HG02840 (cell line): ENCODE results near the gene PRKRA.
"Not testable (repeated sequence)": the region's sequence is repeated elsewhere in the genome, so short reads cannot be mapped to it uniquely, and the experiment has no call there.

ENCODE experiments used
- ATAC-seq: cut with Tn5 transposase; IDR thresholded peaks from one replicate; pipeline ENCODE4 v1.9.1; 2021; ENCODE audit warnings: mild to moderate bottlenecking, moderate library complexity, moderate number of reproducible peaks; ENCODE audit not compliant: unreplicated experiment, low FRiP score

Gene PRKRA

GRCh38 chr2:178415979-178416378 lies 35.0 kb downstream of the PRKRA start:
- no peak for ATAC-seq

GRCh38 chr2:178414266-178415247 lies 36.4 kb downstream of the PRKRA start:
- ATAC-seq, result peak; percentile 86

- peak; percentile 67 for ATAC-seq
Measured at GRCh38 chr2:178413472-178414265, 37.3 kb downstream of the PRKRA start.

DNA sequence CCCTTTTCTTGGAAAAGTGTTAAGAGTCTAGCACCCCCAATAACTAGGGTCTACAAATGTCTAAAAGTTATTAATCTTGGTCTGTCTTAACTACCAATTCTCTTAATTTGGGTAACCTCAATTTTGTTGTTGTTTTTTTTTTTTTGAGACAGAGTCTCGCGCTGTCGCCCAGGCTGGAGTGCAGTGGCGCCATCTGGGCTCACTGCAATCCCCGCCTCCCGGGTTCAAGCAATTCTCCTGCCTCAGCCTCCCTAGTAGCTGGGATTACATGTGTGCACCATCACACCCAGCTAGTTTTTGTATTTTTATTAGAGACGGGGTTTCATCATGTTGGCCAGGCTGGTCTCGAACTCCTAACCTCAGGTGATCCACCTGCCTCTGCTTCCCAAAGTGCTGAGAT lies 38.5 kb downstream of the PRKRA start:
- not testable (repeated sequence) for ATAC-seq

GRCh38 chr2:178412047-178412446 lies 38.9 kb downstream of the PRKRA start:
- no peak for ATAC-seq

GRCh38 chr2:178409261-178409660 lies 41.7 kb downstream of the PRKRA start:
- no peak for ATAC-seq

DNA sequence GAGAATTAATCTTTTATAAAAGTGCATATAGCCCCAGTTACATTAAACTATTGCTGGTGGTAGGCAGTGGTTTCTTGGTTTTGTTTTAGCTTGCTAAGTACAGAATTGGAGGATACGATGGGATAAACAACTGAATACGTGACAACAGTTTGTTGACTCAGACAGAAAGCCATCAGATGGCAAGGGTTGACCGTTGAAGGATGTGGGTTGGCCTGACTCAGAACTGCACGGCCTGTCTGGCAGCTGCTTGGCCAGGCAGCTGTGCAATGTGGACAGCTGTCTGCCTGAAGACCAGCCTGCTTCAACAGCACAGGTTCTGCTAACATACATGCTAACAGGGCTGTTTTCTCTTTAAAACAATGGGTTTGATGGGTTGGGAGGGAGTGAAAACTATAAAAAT lies 46.6 kb downstream of the PRKRA start:
- ATAC-seq, result peak; percentile 99

DNA sequence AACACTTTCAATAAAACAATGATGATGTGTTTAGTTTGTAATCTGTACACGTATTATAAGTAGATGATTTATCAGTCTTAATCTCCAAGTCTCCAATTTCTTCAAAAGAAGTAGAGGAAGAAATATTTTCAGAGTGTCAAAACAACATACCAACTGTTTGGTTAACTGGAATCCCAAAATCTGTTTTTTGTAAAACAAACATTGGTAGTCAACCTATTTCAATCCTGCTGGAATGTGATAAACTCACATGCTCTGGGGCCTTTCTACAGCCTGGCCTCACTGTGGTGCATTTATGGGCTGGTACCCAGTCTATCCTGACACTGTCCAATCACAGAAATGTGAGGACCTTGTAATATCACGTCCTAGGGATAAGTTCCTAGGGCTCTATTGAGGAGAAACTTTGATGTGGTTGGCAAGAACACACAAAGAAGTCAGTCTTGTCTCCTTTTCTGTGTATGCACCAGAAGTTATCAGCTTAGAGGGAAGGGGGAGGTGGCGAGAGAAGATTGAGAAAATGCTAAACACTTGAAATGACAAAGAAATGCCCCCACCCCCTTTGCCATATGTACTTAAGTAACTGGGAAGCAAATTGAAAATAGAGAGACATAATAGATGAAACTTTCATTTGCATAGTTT lies 47.2 kb downstream of the PRKRA start:
- ATAC-seq, result peak; percentile 39

- ATAC-seq, result no peak
Measured at GRCh38 chr2:178401994-178402437, 49.0 kb downstream of the PRKRA start.

- peak; percentile 74 for ATAC-seq
Measured at GRCh38 chr2:178397002-178397605, 53.9 kb downstream of the PRKRA start.

DNA sequence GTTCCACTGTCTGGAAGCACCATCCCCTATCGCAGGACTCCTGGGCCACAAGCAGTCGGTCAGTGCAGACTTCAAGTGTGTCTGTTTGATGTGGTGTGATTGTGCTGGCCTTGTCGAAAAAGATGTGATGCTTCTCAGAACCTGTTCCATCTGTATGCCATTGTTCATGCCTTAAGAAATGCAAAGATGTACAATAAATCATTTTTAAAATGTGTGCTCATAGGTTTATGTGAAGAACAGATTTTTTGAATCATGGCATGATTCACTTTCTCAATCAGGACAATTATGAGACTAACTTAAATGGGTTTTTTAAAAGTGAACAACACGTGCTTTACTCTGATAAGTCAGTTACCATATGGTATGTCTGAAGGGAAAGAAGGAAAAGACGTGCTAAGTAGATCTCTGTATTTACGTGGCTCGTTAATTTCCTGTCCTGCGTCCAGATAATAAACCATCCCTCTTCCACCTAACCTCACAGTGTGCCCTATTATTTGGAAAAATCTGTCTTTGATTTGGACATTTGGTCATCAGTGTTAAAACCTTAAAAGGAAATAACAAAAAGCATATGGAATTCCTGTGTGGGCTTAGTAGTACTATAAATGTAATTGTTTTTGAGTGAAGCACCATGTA lies 54.9 kb downstream of the PRKRA start:
- ATAC-seq, result no peak

- no peak for ATAC-seq
Measured at GRCh38 chr2:178395295-178395694, 55.7 kb downstream of the PRKRA start.

GRCh38 chr2:178394859-178395258 lies 56.1 kb downstream of the PRKRA start:
- ATAC-seq, result no peak

- ATAC-seq, result no peak
Measured at GRCh38 chr2:178392215-178392614, 58.8 kb downstream of the PRKRA start.

DNA sequence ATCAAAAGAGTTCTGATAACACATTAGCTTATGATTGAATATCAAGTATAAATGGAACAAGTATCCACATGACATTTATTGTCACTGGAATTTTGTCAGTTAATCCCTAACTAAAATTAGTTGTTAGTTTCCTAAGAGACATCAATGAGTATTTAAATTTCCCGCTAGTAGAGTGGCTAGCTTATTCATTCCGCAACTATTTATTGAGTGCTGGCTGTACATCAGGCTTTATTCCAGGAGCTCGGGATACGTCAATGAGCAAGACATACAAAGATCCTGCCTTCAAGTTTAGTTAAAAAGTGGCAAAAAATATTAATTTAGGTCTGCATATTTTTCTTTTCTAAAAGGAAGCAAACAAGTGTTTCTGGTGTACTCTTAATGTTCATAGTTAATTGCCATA lies 59.3 kb downstream of the PRKRA start:
- no peak for ATAC-seq

GRCh38 chr2:178388287-178388686 lies 62.7 kb downstream of the PRKRA start:
- no peak for ATAC-seq

DNA sequence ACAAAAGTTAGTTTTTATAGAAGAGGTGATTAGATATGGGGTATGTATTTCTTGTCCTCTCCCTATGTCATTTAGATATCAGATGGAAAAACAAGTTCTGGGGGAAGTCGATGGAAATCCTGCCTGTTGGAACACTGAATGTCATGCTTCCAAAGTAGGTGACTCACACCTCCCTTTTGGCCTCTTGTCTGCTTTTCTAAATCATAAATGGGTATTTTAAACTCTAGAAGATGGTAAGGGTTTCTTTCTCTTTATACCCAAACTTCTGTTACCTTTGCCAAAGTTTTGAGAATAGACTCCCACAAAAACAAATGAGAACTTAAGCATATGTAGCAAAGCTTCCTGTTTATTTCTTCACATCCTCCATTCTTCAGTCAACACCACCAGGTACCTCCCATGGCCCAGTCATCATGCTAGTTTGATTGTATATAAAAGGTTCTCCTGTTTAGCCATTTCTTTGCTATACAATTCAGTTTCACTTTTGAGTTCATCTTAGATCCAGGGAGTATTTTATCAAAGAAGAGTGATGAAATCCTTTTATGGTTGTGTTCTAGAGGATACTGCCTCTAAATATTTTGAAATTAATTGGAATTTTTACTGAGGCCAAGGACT lies 63.9 kb downstream of the PRKRA start:
- no peak for ATAC-seq

GRCh38 chr2:178385595-178386148 lies 65.3 kb downstream of the PRKRA start:
- ATAC-seq, result no peak

DNA sequence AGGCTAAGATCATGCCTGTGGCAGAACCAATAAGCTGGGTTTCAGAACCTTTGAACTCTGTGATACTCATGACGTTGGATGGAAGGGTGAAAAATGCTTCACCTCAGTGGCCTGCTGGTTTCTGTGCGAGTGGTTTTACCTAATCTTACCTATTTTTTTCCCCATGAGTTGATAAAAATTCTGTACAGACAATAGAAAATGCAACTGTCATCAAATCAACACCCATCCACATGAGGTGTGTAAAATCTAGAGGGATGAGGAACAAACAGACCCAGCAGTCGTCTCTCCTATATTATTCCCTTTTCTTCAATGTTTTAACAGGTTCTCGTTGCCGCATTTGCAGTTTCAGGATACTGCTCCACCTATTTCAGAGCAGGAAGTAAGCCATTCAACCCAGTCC lies 67.3 kb downstream of the PRKRA start:
- no peak for ATAC-seq
